ENCODE results near the gene LRRFIP1. TPM values are rescaled to one million over a fixed set of nuclear protein-coding genes. Genes with fewer than 3 reads are reported as not detected.
"Not testable (repeated sequence)": the region's sequence is repeated elsewhere in the genome, so short reads cannot be mapped to it uniquely, and the experiment has no call there.

The LRRFIP1 gene
- total RNA-seq, 1 donor from 2014 or later, result 37.1 TPM

GRCh38 chr2:237603718-237604362 lies 23.5 kb upstream of the LRRFIP1 start:
- no peaks in the 10 kb centered on the region for H3K36me3 Mint-ChIP-seq (ENCODE audit: low read depth)
- H3K4me1 Mint-ChIP-seq, result peaks cover 43% of the 10 kb centered on the region
- DNase-seq (ENCODE audit: low read depth, low spot score), result no peak
- H3K9me3 Mint-ChIP-seq, result no peaks in the 10 kb centered on the region
- H3K4me3 Mint-ChIP-seq, result no peak overlapping the region
- H3K27me3 Mint-ChIP-seq (ENCODE audit: low read depth), result no peaks in the 10 kb centered on the region
- peak overlapping the region; percentile 70 for H3K27ac Mint-ChIP-seq (ENCODE audit: unreplicated experiment)
- no peak for TF ChIP-seq CTCF (conservative IDR thresholded peaks at IDR 0.05)

GRCh38 chr2:237604391-237604790 lies 23.0 kb upstream of the LRRFIP1 start:
- peaks cover 40% of the 10 kb centered on the region for H3K4me1 Mint-ChIP-seq

GRCh38 chr2:237604960-237605359 lies 22.4 kb upstream of the LRRFIP1 start:
- Mint-ChIP-seq H3K27me3 (ENCODE audit: low read depth) (no peaks in the 10 kb centered on the region), H3K9me3 (no peaks in the 10 kb centered on the region), H3K4me1 (peaks cover 37% of the 10 kb centered on the region), H3K36me3 (ENCODE audit: low read depth) (no peaks in the 10 kb centered on the region), H3K27ac (ENCODE audit: unreplicated experiment) (no peak overlapping the region), H3K4me3 (no peak overlapping the region)
- peak; percentile 18 for TF ChIP-seq CTCF (conservative IDR thresholded peaks at IDR 0.05)
- DNase-seq (ENCODE audit: low read depth, low spot score), result no peak

More at GRCh38 chr2:237604391-237604790, 23.0 kb upstream of the LRRFIP1 start:
- Mint-ChIP-seq H3K27ac (ENCODE audit: unreplicated experiment) (no peak overlapping the region), H3K9me3 (no peaks in the 10 kb centered on the region), H3K36me3 (ENCODE audit: low read depth) (no peaks in the 10 kb centered on the region), H3K27me3 (ENCODE audit: low read depth) (no peaks in the 10 kb centered on the region), H3K4me3 (no peak overlapping the region)
- no peak for DNase-seq (ENCODE audit: low read depth, low spot score)
- TF ChIP-seq CTCF (conservative IDR thresholded peaks at IDR 0.05), result no peak

GRCh38 chr2:237606522-237606921 lies 20.9 kb upstream of the LRRFIP1 start:
- not testable (repeated sequence) for DNase-seq (ENCODE audit: low read depth, low spot score); H3K36me3 Mint-ChIP-seq (ENCODE audit: low read depth); H3K27ac Mint-ChIP-seq (ENCODE audit: unreplicated experiment); H3K9me3 Mint-ChIP-seq; H3K4me3 Mint-ChIP-seq; H3K27me3 Mint-ChIP-seq (ENCODE audit: low read depth)
- H3K4me1 Mint-ChIP-seq, result peaks cover 30% of the 10 kb centered on the region

GRCh38 chr2:237612527-237613357 lies 14.6 kb upstream of the LRRFIP1 start:
- Mint-ChIP-seq H3K27ac (ENCODE audit: unreplicated experiment) (no peak overlapping the region), H3K4me1 (peaks cover 16% of the 10 kb centered on the region), H3K27me3 (ENCODE audit: low read depth) (peaks cover 3% of the 10 kb centered on the region), H3K9me3 (no peaks in the 10 kb centered on the region), H3K36me3 (ENCODE audit: low read depth) (no peaks in the 10 kb centered on the region), H3K4me3 (no peak overlapping the region)
- DNase-seq (ENCODE audit: low read depth, low spot score), result no peak
- TF ChIP-seq CTCF (conservative IDR thresholded peaks at IDR 0.05), result no peak

- Mint-ChIP-seq H3K4me1 (peaks cover 16% of the 10 kb centered on the region), H3K27ac (ENCODE audit: unreplicated experiment) (no peak overlapping the region), H3K27me3 (ENCODE audit: low read depth) (peaks cover 3% of the 10 kb centered on the region), H3K4me3 (no peak overlapping the region), H3K36me3 (ENCODE audit: low read depth) (no peaks in the 10 kb centered on the region), H3K9me3 (no peaks in the 10 kb centered on the region)
- DNase-seq (ENCODE audit: low read depth, low spot score), result no peak
- TF ChIP-seq CTCF (conservative IDR thresholded peaks at IDR 0.05), result no peak
These were observed 13.7 kb upstream of the LRRFIP1 start for GRCh38 chr2:237613679-237614078.

Data from neural crest cell (in vitro differentiated cells).